Central memory CD8-positive, alpha-beta T cell (primary cell): Measurements from ENCODE around the gene PHACTR1.

Experiments used
- ATAC-seq: fragments of 150-1000 bp; cut with Tn5 transposase; replicated peaks from 2 replicates; pipeline ENCODE4 v1.10.0; 2022; ENCODE audit warnings: mild to moderate bottlenecking, moderate FRiP score, moderate number of reproducible peaks; ENCODE audit not compliant: poor library complexity, severe bottlenecking; ENCODE audit errors: extremely low read depth
- DNase-seq, 2 donors: peaks; one replicate each; pipeline ENCODE4 v3.0.0; 2021; ENCODE audit warnings: low spot score in 2 of 2
- H3K27ac Mint-ChIP-seq: one replicate; pipeline ENCODE4 v1.8.0; 2022; ENCODE audit warnings: low read depth, mild to moderate bottlenecking, moderate library complexity, mixed read lengths
- H3K27me3 Mint-ChIP-seq: one replicate; pipeline ENCODE4 v1.8.0; 2022; ENCODE audit warnings: mixed read lengths
- H3K36me3 Mint-ChIP-seq: one replicate; pipeline ENCODE4 v1.8.0; 2022; ENCODE audit warnings: mild to moderate bottlenecking, moderate library complexity, mixed read lengths; ENCODE audit not compliant: insufficient read depth
- H3K4me1 Mint-ChIP-seq: one replicate; pipeline ENCODE4 v1.8.0; 2022; ENCODE audit warnings: mixed read lengths
- H3K4me3 Mint-ChIP-seq: one replicate; pipeline ENCODE4 v1.8.0; 2022; ENCODE audit warnings: mild to moderate bottlenecking, moderate library complexity, mixed read lengths
- H3K9me3 Mint-ChIP-seq: one replicate; pipeline ENCODE4 v1.8.0; 2022; ENCODE audit warnings: mixed read lengths

Gene PHACTR1

DNA sequence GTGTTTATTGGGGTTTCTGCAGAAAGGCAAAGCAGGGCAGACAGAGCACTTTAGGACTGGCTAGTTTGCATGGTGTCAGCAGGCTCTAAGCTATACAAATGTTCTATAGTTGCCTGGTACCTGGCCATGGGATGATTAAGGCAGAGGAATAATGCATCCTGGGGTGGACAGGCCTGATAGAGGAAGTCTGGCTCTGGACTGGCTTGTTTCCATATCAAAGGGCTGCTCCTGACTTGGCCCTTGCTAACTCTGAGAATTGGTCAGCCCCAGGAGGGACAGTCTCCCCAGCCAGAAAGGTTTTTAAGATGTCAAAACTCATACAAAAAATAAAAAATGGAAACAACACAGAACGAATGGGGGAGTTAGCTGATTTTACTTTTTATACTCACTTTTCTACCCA, 474.9 kb downstream of the PHACTR1 start:
- Mint-ChIP-seq H3K4me3 (no peak overlapping the region), H3K27me3 (peaks cover 49% of the 10 kb centered on the region), H3K9me3 (no peaks in the 10 kb centered on the region), H3K4me1 (no peaks in the 10 kb centered on the region), H3K36me3 (no peaks in the 10 kb centered on the region), H3K27ac (no peak overlapping the region)
- DNase-seq (no peak), ATAC-seq (no peak)

GRCh38 chr6:13194852-13195251, 478.3 kb downstream of the PHACTR1 start:
- no peak overlapping the region for H3K4me3 Mint-ChIP-seq
- ATAC-seq: no peak
- H3K36me3 Mint-ChIP-seq: no peaks in the 10 kb centered on the region
- H3K4me1 Mint-ChIP-seq: no peaks in the 10 kb centered on the region
- no peak for DNase-seq
- peaks cover 53% of the 10 kb centered on the region for H3K27me3 Mint-ChIP-seq
- no peaks in the 10 kb centered on the region for H3K9me3 Mint-ChIP-seq
- no peak overlapping the region for H3K27ac Mint-ChIP-seq

DNA sequence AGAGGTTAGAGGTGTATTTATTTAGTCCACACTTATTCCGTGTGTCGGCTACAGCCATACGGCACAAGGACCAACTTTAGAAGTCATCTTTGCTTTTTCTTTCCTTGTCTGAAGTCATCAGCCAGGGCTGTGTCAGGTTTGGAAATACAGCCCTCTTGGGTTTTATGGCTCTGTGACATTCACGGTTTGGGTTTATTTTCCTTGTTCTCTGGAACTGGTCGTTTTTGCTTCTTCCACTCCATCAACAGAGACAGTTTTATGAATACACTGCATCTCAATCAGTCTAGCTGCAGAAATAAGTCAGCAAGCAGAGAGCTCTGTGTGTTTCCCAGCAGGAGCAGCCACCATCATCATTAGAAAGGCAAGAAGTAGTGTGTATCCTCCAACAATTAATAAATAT, 479.2 kb downstream of the PHACTR1 start:
- DNase-seq (no peak), ATAC-seq (no peak)
- H3K9me3 Mint-ChIP-seq: no peaks in the 10 kb centered on the region
- H3K4me3 Mint-ChIP-seq: no peak overlapping the region
- H3K27me3 Mint-ChIP-seq: peaks cover 45% of the 10 kb centered on the region
- no peaks in the 10 kb centered on the region for H3K36me3 Mint-ChIP-seq
- H3K27ac Mint-ChIP-seq: no peak overlapping the region
- H3K4me1 Mint-ChIP-seq: no peaks in the 10 kb centered on the region

DNA sequence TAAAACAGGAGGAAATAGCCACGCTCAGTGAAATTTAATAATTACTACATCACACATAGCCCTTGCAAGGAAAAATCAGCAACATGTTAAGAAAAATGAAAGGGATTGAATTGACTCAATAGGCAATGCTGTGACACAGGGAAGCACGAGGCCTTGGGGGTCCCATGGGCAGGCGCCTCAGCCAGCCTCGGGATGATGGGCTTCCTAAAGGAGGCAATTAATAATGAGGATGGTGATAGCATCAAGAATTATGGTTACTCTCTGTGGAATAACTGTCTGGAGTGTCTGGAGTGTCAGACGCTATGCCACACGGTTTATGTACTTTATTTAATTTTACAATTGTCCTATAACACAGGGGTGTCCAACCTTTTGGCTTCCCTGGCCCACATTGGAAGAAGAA, 481.6 kb downstream of the PHACTR1 start:
- no peaks in the 10 kb centered on the region for H3K9me3 Mint-ChIP-seq
- DNase-seq (no peak), ATAC-seq (no peak)
- H3K4me3 Mint-ChIP-seq: no peak overlapping the region
- H3K27ac Mint-ChIP-seq: no peak overlapping the region
- no peaks in the 10 kb centered on the region for H3K4me1 Mint-ChIP-seq
- H3K36me3 Mint-ChIP-seq: no peaks in the 10 kb centered on the region
- peaks cover 23% of the 10 kb centered on the region for H3K27me3 Mint-ChIP-seq

DNA sequence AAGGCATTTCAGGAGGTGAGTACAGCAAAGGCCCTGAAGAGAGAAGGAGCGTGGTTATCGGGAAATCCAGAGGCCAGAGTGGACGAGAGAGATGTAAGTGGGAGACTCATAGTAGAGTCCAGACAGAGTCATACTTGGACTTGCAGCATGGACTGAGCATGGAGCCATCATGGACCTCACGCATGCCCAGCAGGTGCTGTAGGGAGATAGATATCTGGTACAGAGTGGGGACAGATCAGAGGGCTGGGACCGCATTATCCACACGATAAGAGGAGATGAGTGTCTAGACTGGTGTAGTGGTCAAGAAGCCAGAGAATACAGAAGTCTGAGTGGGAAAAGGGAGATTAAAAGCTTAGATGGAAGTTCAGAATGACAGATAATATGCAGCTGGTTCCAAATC, 484.8 kb downstream of the PHACTR1 start:
- no peak overlapping the region for H3K4me3 Mint-ChIP-seq
- no peak overlapping the region for H3K27ac Mint-ChIP-seq
- DNase-seq (no peak), ATAC-seq (no peak)
- H3K4me1 Mint-ChIP-seq: no peaks in the 10 kb centered on the region
- no peaks in the 10 kb centered on the region for H3K9me3 Mint-ChIP-seq
- peaks cover 2% of the 10 kb centered on the region for H3K36me3 Mint-ChIP-seq
- peaks cover 30% of the 10 kb centered on the region for H3K27me3 Mint-ChIP-seq

DNA sequence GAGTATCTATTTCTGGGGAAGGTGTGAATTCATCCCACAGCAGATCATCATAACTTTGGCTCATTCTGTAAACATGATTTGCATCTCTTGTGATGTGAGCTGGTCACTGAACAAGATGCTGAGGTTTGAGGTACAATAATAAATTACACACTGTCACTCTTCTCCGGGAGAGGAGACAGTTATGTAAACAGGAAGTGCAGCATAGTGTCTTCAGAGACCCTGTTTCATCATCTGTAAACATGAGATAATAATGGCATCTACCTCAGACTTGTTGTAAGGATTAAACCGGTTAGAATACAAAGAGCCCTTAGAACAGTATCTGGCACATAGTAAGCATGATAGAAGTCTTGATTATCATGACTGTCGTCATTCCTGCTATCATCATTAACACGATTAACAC, 486.6 kb downstream of the PHACTR1 start:
- Mint-ChIP-seq H3K4me1 (no peaks in the 10 kb centered on the region), H3K4me3 (no peak overlapping the region), H3K27ac (no peak overlapping the region), H3K27me3 (peaks cover 25% of the 10 kb centered on the region), H3K36me3 (peaks cover 2% of the 10 kb centered on the region), H3K9me3 (no peaks in the 10 kb centered on the region)
- DNase-seq: no peak
- no peak for ATAC-seq

GRCh38 chr6:13205106-13205505, 488.5 kb downstream of the PHACTR1 start:
- no peak overlapping the region for H3K27ac Mint-ChIP-seq
- no peaks in the 10 kb centered on the region for H3K9me3 Mint-ChIP-seq
- no peak for DNase-seq
- H3K27me3 Mint-ChIP-seq: peaks cover 21% of the 10 kb centered on the region
- ATAC-seq: no peak
- H3K4me3 Mint-ChIP-seq: no peak overlapping the region
- peaks cover 4% of the 10 kb centered on the region for H3K36me3 Mint-ChIP-seq
- H3K4me1 Mint-ChIP-seq: no peaks in the 10 kb centered on the region

- H3K36me3 Mint-ChIP-seq: peaks cover 2% of the 10 kb centered on the region
- DNase-seq (no peak), ATAC-seq (no peak)
- no peak overlapping the region for H3K4me3 Mint-ChIP-seq
- H3K27me3 Mint-ChIP-seq: peaks cover 25% of the 10 kb centered on the region
- no peaks in the 10 kb centered on the region for H3K4me1 Mint-ChIP-seq
- H3K27ac Mint-ChIP-seq: no peak overlapping the region
- H3K9me3 Mint-ChIP-seq: no peaks in the 10 kb centered on the region
Measured at GRCh38 chr6:13212096-13212495, 495.5 kb downstream of the PHACTR1 start.

DNA sequence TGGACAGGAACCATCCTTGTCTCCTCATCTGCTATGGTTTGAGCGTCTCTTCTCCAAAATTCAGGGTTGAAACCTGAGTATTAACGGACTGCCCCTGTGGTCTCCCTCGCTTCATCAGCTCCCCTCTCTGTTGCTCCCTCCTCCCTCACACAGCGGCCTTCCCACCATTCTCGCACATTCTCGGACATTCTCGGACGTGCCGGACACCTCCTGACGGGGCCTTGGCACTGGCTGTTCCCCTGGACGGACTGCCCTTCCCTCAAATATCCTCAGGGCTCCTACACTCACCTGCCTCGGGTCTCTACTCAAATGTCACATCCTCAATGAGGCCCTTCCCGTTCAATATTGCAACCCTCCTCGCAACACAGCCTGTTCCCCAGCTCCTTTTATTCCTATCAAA, 496.0 kb downstream of the PHACTR1 start:
- ATAC-seq: no peak
- H3K36me3 Mint-ChIP-seq: peaks cover 2% of the 10 kb centered on the region
- H3K27me3 Mint-ChIP-seq: peaks cover 25% of the 10 kb centered on the region
- H3K4me3 Mint-ChIP-seq: no peak overlapping the region
- H3K27ac Mint-ChIP-seq: no peak overlapping the region
- no peak for DNase-seq
- H3K4me1 Mint-ChIP-seq: no peaks in the 10 kb centered on the region
- no peaks in the 10 kb centered on the region for H3K9me3 Mint-ChIP-seq

GRCh38 chr6:13215390-13215789, 498.8 kb downstream of the PHACTR1 start:
- H3K4me1 Mint-ChIP-seq: no peaks in the 10 kb centered on the region
- no peak overlapping the region for H3K4me3 Mint-ChIP-seq
- ATAC-seq (no peak), DNase-seq (no peak)
- H3K36me3 Mint-ChIP-seq: no peaks in the 10 kb centered on the region
- no peak overlapping the region for H3K27ac Mint-ChIP-seq
- H3K9me3 Mint-ChIP-seq: no peaks in the 10 kb centered on the region
- peaks cover 46% of the 10 kb centered on the region for H3K27me3 Mint-ChIP-seq

- H3K27me3 Mint-ChIP-seq: peaks cover 51% of the 10 kb centered on the region
- no peaks in the 10 kb centered on the region for H3K4me1 Mint-ChIP-seq
- H3K36me3 Mint-ChIP-seq: no peaks in the 10 kb centered on the region
- DNase-seq: no peak
- no peak overlapping the region for H3K27ac Mint-ChIP-seq
- H3K9me3 Mint-ChIP-seq: no peaks in the 10 kb centered on the region
- ATAC-seq: no peak
- no peak overlapping the region for H3K4me3 Mint-ChIP-seq
Measured at GRCh38 chr6:13216236-13217014, 499.9 kb downstream of the PHACTR1 start.

DNA sequence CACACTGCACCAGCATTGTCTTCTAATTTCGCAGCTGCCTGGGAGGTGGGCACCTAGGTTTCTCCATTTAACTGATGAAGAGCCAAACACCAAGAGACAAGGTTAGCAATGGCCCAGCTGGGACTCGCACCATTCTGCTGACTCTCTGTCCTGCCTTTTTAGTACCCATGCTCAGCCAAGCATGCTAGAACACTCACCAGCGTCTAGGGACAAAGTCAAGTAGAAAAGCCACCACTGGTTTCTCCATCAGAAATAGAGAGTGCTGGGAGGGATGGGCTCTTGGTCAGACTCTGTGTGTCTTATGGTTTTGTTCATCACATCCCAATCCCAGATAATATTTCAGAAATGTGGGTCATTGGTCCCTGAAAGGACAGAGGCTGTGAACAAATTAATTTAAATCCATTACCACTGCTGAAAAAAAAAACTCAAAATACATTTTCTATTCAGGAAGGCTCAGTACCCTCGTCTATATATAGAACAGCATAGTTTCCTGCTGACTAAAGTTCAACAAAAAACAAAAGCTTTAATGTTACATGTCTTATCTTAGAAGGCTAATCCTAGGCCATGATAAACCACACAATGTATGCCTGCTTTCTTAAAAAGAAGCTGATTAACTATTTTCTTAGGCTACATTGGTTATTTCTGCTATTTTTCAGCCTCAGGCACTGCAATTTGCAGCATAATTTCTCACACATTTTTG, 500.8 kb downstream of the PHACTR1 start:
- no peak for DNase-seq
- H3K4me1 Mint-ChIP-seq: no peaks in the 10 kb centered on the region
- peaks cover 42% of the 10 kb centered on the region for H3K27me3 Mint-ChIP-seq
- H3K36me3 Mint-ChIP-seq: no peaks in the 10 kb centered on the region
- H3K9me3 Mint-ChIP-seq: no peaks in the 10 kb centered on the region
- H3K4me3 Mint-ChIP-seq: no peak overlapping the region
- H3K27ac Mint-ChIP-seq: no peak overlapping the region
- no peak for ATAC-seq

- no peaks in the 10 kb centered on the region for H3K36me3 Mint-ChIP-seq
- no peak overlapping the region for H3K27ac Mint-ChIP-seq
- H3K27me3 Mint-ChIP-seq: peaks cover 32% of the 10 kb centered on the region
- ATAC-seq: no peak
- H3K4me1 Mint-ChIP-seq: no peaks in the 10 kb centered on the region
- no peak overlapping the region for H3K4me3 Mint-ChIP-seq
- DNase-seq: no peak
- H3K9me3 Mint-ChIP-seq: no peaks in the 10 kb centered on the region
Measured at GRCh38 chr6:13220266-13220665, 503.7 kb downstream of the PHACTR1 start.
